Measurements from ENCODE around the gene HOXB2. TPM values are rescaled to one million over a fixed set of nuclear protein-coding genes. Genes with fewer than 3 reads are reported as not detected.

The HOXB2 gene
- total and polyA plus RNA-seq, 8 donors, result 6.7 to 83.0 (median 12.4) TPM

GRCh38 chr17:48563385-48563838 lies 18.5 kb upstream of the HOXB2 start:
- H3K27me3 ChIP-seq, result peaks cover 0 to 90% (median 28%) of the 10 kb centered on the region in 3 donors
- no peaks in the 10 kb centered on the region for H3K36me3 ChIP-seq
- peaks cover 45 to 99% (median 72%) of the 10 kb centered on the region in 4 donors for H3K4me1 ChIP-seq
- H3K9me3 ChIP-seq, result no peaks in the 10 kb centered on the region
- WGBS, 5 donors, result 41 to 60% (median 54%) methylated on average over 6 of the region's 6 CpGs
- TF ChIP-seq EP300 (IDR thresholded peaks at IDR 0.05) (no peak), POLR2A (IDR thresholded peaks at IDR 0.05) (no peak), POLR2AphosphoS5 (IDR thresholded peaks at IDR 0.05) (no peak), CTCF (IDR thresholded peaks at IDR 0.05) (no peak)
- H3K27ac ChIP-seq, result peak overlapping the region; percentile 11 to 95 (median 93)
- intact Hi-C loops (cut with DNase I; ENCODE audit: low total_unique reads), result no loop called here
- H3K4me3 ChIP-seq, result peak overlapping the region; percentile 39 to 47 (median 44)
- no peak for DNase-seq

GRCh38 chr17:48562934-48563333 lies 18.0 kb upstream of the HOXB2 start:
- intact Hi-C loops (cut with DNase I; ENCODE audit: low total_unique reads), result no loop called here
- peak overlapping the region in 3 of 5 donors; percentile 93 to 95 (median 93) for H3K27ac ChIP-seq
- no peaks in the 10 kb centered on the region for H3K36me3 ChIP-seq
- H3K9me3 ChIP-seq, result no peaks in the 10 kb centered on the region
- H3K4me3 ChIP-seq, result peak overlapping the region in 2 of 4 donors; percentile 39 to 46
- TF ChIP-seq CTCF (IDR thresholded peaks at IDR 0.05), result no peak
- H3K4me1 ChIP-seq, result peaks cover 45 to 99% (median 73%) of the 10 kb centered on the region in 4 donors
- peaks cover 0 to 90% (median 28%) of the 10 kb centered on the region in 3 donors for H3K27me3 ChIP-seq
- WGBS, 5 donors, result 42 to 52% (median 50%) methylated on average over 5 of the region's 5 CpGs
- DNase-seq, result no peak

GRCh38 chr17:48561884-48562810 lies 17.2 kb upstream of the HOXB2 start:
- peaks cover 0 to 90% (median 28%) of the 10 kb centered on the region in 3 donors for H3K27me3 ChIP-seq
- H3K36me3 ChIP-seq, result no peaks in the 10 kb centered on the region
- intact Hi-C loops (cut with DNase I; ENCODE audit: low total_unique reads), result no loop called here
- DNase-seq, result no peak
- no peaks in the 10 kb centered on the region for H3K9me3 ChIP-seq
- H3K27ac ChIP-seq, result peak overlapping the region in 3 of 5 donors; percentile 93 to 95 (median 93)
- peaks cover 45 to 99% (median 74%) of the 10 kb centered on the region in 4 donors for H3K4me1 ChIP-seq
- no peak overlapping the region for H3K4me3 ChIP-seq
- TF ChIP-seq CTCF (IDR thresholded peaks at IDR 0.05), result peak in 2 of 7 experiments; percentile 11 to 16
- no peak for TF ChIP-seq POLR2AphosphoS5 (IDR thresholded peaks at IDR 0.05)
- TF ChIP-seq POLR2A (IDR thresholded peaks at IDR 0.05), result no peak
- no peak for TF ChIP-seq EP300 (IDR thresholded peaks at IDR 0.05)
- 42 to 61% (median 53%) methylated on average over 15 of the region's 15 CpGs for WGBS, 5 donors

- peaks cover 0 to 90% (median 32%) of the 10 kb centered on the region in 3 donors for H3K27me3 ChIP-seq
- no peak overlapping the region for H3K4me3 ChIP-seq
- TF ChIP-seq CTCF (IDR thresholded peaks at IDR 0.05), result no peak
- TF ChIP-seq POLR2AphosphoS5 (IDR thresholded peaks at IDR 0.05), result no peak
- no peak for TF ChIP-seq EP300 (IDR thresholded peaks at IDR 0.05)
- TF ChIP-seq POLR2A (IDR thresholded peaks at IDR 0.05), result no peak
Measured at GRCh38 chr17:48559840-48560817, 15.2 kb upstream of the HOXB2 start.

More at GRCh38 chr17:48559840-48560817, 15.2 kb upstream of the HOXB2 start:
- intact Hi-C loops (cut with DNase I; ENCODE audit: low total_unique reads), result no loop called here
- H3K36me3 ChIP-seq, result no peaks in the 10 kb centered on the region
- no peaks in the 10 kb centered on the region for H3K9me3 ChIP-seq
- peaks cover 48 to 99% (median 73%) of the 10 kb centered on the region in 4 donors for H3K4me1 ChIP-seq
- H3K27ac ChIP-seq, result peak overlapping the region; percentile 42 to 95 (median 93)
- DNase-seq, result no peak
- WGBS, 5 donors, result 52 to 68% (median 66%) methylated on average over 14 of the region's 14 CpGs
